ENCODE results near the gene TMX1.

The TMX1 gene

DNA sequence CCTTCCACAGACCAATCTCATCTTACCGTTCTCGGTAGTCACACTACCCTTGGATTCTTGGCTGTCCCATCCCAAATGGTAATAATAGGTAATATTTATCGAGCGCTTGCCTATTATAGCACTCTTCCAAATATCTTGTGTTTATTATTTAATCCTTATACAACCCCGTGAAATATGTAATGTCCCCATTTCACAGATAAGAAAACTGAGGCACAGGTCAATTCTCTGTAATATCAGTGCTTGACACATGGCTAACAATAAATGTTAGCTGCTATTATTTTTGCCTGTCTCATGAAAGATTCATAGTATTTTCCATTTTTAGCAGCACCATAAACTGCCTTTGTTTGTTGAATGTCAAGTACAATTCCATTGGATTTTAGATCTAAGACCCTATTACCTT lies 4.5 kb downstream of the TMX1 start:
- no peak for DNase-seq

DNA sequence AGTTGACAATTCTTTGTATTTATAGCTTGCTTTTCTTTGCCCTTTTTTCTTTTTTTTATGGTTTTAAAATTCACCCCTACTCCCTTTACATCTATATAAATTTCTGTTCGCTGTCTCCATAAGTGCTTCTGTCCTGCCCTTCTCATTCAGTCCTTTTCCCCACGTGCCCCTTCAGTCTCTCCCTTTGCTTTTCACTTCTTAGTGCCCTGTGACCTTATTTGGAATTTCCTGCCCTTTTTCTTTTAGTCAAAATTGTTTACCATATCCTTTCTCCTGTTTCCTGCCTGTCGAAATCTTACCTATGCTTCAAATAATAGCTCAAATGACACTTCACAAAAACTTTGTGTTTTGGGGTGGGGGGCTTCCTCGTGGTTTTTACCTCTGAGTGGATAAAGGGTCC lies 6.0 kb downstream of the TMX1 start:
- no peak for DNase-seq

DNA sequence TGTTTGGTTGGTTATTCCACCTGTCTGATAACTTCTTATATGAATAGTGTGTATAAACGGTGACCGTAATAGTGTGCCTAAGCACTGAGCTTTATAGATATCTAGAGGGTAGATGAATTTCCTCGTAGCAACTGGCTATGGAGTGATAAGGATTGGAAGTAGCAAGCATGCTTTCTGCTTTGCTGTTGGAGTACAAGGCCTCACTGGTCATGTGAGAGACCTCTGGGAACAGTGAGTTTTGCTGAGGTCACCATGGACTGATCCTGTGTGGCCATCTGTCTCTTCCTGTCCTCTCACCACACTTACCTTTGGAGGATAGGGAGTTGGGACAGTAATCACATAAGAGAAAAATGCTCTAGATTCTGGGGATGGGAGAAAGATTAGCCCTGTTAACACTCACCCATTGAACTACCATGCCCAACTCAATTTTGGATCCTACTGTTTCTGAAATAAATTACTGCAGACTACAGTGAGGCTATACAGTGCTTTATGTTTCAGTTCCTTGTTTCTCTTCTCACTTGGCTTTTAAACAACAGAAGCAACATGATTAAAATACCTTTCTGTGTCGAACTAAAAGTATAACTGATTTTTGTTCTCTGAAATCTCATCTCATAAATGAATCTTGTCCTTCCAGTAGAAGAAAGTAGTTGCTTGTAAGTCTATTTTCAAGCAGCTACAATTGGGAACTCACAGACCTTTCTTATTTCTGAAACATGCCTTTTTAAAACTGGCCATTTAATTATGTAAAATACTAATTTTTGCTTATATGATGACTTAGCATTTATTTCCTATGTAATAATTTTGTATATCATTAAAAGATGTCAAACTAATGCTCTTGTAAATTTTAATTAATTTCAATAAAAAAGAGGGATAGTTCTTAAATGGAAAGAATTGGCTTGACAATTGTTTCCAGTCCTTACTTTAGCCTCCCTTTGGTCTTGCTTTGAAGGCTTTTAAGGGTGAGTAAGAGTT lies 8.3 kb downstream of the TMX1 start:
- no peak for DNase-seq

DNA sequence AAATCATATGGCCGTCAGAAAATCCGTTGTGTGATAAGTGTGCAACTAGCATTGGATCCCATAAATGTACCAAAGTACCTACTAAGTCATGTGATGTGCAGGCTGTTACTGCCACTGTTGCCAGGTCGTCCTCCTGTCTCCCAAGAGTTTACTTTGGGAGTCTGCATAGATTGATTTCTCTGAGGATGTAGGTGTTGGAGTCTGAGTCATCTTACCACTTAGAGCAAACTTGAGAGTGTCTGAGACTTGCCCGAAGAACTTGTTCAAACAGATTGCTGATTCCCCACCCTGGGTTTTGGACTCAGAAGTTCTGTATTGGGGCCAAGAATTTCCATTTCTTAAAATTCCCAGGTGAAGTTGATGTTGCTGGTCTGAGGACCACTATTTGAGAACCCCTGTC lies 11.4 kb downstream of the TMX1 start:
- DNase-seq, result no peak

DNA sequence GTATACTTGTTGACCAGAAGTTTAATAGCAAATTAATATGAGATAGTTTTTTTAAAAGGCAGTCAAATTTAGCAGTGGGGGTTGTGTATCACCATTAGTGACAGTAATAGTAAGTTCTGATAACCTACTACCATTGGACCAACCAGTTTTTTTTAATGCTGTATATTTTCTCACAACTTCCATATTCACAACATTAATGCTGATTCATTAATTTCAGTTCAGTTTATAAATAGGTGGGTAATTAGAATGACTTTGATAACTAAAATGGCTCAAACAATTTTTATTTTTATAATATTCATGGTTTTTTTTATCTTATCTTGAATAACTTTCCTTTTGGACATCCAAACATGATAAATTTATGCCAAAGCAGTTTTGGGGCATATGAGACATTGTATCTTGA lies 13.8 kb downstream of the TMX1 start:
- no peak for DNase-seq

DNA sequence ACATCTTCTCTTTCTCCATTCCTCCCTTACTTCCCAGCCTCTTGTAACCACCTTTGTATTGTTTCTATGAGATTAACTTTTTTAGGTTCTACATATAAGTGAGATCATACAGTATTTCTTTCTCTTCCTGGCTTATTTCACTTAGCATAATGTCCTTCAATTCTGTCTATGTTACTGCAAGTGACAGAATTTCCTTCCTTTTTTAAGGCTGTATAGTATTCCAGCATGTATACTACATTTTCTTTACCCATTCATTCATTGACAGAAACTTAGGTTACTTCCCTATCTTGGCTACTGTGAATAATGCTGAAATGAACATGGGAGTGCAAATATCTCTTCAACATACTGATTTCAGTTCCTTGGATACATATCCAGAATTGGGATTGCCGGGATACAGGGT lies 18.2 kb downstream of the TMX1 start:
- no peak for DNase-seq

DNA sequence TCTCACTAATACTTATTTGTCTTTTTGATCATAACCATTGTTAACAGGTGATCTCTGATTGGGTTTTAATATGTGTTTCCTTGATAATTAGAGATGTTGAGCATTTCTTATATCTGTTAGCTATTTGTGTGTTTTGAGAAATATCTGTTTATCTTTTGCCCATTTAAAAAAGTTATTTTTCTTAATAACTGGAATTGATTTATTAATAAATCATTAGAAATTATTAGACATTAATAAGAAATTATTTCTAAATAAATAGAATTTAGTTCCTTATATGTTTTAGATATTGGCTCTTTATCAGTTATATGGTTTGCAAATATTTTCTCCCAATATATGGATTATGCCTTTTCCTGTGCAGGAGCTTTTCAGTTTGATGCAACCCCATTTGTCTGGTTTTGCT lies 18.7 kb downstream of the TMX1 start:
- DNase-seq, result no peak

DNA sequence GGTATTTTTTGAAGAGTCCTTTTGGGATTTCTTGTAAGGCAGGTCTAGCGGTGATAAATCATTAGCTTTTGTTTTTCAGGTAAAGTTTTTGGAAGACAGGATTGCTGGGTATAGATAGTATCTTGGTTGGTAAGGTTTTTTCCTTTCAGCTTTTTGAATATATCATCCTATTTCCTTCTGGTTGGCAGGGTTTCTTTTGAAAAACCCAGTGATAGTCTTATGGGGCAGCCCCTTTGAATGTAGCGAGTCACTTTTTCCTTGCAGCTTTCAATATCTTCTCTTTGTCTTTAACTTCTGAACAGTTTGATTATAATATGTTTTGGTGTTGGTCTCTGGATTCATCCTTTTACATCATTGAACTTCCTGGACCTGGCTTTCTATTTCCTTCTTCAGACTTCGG lies 20.2 kb downstream of the TMX1 start:
- DNase-seq, result no peak

DNA sequence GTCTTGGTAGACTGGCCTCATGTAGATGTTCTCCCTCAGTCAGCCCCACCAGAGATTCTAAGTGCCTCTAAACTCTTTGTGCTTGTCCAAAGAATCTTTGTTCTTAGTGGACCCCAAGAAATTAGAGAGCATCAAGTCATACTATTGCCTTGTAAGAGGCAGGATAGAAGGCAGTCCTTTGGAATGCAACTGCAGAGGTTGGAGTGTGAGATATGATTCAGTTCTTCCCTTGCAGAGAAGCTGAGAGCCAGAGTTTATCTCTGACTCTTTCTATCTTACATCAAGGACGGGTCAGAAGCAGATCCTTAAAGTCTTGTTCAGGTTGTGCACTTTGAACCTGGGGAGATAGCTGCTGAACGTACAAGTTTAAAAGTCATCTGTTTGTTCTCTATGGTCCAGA lies 21.1 kb downstream of the TMX1 start:
- no peak for DNase-seq

DNA sequence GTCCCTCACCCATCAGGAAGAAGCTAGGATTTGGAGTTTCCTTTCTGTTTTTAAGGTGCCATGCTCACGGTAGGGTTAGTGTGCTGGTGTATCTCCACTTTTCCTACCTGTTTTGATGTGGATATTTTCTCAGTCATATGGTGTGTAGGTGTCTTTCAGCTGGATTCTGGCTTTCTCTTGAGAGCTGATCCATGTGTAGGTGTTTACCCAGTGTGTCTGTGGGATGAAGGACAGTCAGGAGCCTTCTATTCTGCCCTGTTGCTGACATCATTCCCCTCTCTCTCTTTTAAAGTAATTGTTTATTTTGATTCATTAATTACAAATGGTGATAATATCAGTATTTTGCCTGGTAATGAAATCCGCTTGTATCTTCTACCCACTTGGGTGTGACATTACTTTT lies 22.8 kb downstream of the TMX1 start:
- no peak for DNase-seq

DNA sequence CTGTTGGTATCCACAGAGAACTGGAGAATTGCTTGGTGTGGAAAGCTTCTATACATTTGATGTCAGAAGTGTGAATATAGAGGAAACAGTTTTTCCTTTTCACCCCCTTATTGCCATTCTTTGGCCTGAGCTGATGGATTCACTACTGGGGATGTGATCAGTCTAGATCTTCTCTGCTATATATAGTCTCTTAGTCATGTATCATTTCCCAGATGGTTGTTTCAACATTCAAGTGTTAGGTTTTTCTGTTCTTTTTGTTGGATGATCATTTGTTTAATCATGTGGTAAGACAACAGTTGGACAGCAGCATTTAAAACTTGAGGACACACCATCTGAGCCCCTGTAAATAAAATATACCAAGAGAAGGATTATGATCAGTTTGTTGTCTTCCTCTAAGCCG lies 29.6 kb downstream of the TMX1 start:
- DNase-seq, result no peak

DNA sequence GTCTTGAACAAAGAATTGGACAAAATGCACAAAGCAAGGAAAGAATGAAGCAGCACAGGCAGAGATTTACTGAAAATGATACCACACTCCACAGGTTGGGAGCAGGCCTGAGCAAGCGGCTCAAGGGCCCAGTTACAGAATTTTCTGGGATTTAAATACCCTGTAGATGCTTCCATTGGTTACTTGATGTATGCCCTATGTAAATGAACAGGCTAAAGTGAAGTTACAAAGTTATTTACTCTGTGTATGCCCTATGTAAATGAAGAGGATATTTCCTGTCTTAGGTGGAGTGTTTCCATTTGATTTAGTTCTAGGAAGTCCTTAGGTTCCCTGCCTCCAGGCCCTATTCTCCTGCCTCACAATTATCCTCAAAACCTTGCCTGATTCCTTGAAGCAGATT lies 36.6 kb downstream of the TMX1 start:
- DNase-seq, result no peak

DNA sequence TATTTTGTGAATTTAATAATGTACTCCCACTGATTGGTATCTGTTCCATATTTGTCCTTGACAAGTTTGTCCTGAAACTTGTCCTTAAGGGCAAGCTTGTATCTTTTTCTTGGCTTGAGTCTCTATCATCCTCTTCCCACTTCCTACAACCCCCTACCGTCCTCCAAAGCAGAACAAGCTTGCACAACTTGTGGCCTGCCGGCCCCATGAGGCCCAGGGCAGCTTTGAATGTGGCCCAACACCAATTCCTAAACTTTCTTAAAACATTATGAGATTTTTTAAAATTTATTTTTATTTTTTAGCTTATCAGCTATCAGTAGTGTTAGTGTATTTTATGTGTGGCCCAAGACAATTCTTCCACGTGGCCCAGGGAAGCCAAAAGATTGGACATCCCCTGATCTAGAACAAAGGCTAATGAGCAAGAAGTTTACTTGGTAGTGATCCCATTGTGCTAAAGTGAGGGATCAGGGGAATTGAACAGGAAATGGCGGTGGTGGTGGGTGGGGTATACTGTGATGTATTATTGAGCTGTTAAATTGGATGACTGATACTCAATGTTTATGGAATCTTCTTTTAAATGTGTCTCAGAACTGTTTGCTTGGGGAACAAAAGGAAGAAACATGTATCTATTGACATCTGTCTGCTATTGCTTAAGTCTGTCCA lies 37.8 kb downstream of the TMX1 start:
- DNase-seq, result no peak

DNA sequence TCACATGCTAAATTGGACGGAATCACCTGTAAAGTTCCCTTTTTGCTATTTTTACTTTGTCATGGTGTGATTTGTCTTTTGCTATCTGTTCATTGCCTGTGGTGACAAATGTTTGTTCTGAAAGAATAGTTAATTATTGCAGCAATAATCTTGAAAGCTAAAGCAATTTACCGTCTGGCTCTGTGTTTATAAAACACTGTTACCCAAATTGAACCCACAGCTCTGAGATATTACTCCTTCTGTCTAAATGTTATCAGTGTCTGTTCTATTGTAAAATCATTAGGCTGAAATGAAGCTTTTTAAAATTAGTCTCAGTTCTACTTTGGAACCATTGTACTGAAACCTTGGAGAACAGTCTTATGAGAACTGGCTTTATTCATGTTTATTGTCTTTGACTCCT lies 42.5 kb downstream of the TMX1 start:
- no peak for DNase-seq

DNA sequence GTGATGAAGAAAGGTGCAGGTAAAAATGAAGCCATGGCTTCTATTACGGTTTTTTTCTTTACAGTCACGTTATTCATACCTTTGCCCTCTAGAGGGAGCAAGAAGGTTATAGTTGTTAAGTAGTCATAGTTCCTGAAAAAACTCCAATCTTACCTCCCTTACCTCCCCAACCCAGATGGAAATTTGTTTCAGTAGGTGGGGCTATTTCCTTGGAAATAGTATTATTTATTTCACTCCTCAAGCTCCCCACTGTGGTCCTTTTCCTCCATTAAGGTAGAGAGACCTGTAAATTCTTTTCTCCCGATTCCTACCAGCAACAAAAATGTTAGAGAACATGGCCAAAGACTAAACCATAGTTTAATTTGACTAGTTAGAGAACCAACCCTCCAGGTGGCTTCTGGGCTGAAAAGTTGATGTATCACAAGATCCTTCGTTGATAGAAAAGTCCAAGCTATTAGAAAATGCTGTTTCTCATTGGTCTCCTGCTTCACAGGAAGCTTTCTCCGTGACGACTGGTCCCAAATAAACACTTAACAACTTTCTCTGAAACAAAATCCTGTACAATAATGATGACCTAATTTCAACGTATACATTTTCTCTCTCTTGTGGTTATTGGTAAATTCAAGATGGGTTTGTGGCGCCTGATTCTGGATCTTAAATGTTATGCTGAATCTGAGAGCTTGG lies 43.5 kb downstream of the TMX1 start:
- DNase-seq, result no peak

DNA sequence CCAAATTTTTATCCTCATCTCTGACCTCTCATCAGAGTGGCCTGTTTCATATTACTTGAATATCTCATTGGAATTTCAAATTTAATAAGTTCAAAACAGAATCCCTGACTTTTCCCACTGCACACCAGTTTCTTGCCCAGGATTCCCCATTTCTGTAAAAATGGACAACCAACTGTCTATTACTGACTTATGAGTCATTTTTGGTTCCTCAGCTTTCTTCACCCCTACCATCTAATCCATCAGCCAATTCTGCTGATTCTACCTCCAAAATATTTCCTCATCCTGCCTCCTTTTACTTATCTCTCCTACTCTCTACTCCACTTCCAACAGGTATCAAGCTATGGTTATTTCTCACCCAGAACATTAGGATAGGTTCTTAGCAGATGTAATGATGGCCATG lies 44.2 kb downstream of the TMX1 start:
- DNase-seq, result no peak

DNA sequence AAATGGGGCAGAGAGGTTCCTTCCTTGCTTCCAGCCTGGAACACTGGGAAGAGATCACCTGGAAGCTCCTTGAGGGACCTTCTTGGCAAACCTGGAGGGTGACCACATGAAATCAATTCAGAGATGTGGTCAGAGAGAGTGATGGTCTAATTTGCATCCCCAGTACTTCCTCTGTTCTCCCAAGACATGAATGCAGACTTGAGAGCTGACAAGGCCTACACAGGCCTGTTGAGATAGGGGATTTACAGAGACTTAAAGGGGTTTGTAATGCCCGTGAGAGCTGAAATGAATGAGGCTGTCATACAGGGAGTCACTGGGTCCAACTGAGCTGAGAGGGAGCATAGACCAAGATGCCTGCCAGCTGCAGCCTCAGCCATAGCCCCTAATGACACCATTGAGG lies 45.1 kb downstream of the TMX1 start:
- no peak for DNase-seq

DNA sequence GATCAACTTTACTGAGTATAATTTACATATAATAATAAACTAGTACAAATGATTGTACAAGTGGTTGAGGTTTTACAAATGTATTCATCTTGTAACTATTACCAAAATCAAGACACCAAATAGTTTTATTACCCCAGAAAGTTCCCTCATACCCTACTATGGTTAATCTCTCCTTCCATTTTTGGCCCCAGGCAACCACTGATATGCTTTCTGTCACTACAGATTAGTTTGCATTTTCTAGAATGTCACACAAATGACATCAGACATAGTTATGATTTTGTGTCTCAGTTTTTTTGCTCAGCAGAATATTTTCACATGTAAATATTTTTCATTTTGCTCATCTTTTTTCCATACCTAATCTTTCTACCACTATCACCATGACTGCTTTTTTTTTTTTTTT lies 49.1 kb downstream of the TMX1 start:
- DNase-seq, result no peak

DNA sequence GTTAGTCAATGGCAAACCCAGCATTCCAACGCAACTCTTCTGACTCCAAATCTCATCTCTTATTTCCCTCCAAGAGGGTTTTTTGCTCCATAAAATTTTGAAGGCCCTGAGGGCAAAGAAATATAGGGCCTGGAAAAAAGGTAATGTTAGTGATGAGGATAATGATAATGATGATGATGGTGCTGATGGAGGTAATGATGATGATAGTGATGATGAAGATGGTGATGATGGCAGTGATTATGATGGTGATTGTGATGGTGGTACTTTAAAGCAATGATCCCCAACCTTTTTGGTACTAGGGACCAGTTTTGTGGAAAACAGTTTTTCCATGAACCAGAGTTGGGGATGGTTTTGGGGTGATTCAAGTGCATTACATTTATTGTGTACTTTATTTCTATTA lies 50.1 kb downstream of the TMX1 start:
- DNase-seq, result no peak

DNA sequence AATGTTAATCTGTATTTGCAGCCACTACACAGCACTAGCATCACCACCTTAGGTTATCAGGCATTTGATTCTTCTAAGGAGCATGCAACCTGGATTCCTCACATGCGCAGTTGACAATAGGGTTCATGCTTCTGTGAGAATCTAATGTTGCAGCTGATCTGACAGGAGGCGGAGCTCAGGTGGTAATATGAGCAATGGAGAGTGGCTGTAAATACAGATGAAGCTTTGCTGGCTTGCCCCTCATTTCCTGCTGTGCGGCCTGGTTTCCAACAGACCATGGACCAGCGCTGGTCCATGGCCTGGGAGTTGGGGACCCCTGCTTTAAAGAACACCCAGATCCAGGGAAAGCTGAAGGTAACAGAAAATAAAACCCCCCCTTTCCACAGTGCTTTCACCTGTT lies 51.0 kb downstream of the TMX1 start:
- no peak for DNase-seq

DNA sequence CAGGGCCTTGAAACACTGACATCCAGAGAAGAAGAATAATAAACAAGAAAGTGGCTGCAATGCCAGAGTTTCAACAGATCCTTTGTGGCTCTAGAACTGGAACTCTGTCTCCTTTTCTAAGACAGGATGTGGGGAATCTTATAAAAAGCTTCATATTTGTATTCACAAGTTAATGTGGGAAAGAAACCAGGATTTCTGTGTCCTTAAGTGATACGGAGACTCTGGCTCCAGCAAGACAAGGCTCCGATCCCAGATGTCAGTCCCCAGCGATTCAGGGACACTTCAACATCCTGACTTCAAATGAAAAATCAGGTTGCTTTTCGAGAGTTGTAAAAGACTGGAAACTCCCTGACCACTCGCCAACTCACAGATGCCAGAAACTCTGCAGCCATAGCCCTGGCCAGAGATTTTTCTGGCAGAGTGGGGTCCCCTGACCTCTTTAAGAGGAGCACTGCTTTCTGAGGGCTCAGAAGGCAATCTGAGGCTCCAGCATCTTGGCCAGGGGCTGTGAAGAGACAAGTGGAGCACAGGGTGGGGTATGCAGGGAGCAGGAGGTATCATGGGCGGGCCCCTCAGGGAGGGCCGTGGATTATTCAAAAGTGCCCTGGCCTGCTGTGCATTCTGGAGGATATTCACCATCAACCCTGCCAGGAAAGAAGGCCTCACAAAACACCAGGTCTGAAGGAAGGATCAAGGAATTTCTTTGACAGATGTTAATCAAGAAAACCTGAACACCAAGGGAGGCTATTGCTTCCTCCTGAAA lies 53.3 kb downstream of the TMX1 start:
- DNase-seq, result peak; percentile 47

DNA sequence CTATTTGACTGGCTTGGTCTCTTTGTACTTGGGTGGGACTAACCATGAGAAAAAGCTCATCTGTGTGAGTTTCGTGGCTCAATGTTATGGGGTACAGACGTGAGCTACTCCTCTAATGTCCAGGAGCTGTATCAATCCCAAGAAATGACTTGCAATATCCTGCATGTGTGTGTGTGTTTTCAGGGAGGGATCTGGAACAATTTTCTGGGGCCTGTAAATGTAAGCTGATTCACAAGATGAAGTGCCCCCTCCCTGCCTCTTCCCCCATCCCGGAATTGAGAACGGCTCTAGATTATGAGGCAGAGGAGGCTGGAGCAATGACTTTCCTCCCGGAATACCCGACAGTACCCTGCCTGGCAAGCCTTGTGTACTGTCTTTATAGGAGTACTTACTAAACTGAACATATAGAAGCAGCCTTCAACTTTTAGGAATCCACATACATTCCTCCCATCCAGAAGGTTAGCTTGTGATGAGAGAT lies 53.9 kb downstream of the TMX1 start:
- DNase-seq, result no peak

DNA sequence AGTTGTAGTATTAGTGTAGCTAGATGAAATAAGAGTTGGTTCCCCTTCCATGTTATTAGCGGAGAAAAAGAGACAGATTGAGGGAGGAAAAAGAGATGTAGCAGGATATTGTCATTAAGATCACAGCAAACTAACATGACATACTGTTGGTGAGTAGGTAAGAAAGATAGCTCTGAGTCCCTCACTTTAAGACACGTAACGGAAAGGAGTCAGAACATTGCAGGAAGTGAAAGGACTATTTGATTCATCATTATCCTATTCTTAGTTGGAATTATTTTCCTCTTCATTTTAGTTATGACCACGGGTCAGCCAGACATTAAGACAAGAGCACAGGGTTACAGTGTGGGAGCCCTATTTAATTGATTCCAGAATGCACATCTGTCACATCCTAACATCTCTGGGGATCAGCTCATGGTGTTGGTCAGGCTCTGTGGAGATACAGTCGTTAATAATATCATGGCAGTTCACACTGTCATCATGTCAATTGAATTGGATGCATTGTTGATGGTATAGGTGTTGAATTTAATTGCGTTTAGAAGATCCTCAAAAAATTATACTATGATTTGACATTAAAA lies 55.0 kb downstream of the TMX1 start:
- DNase-seq, result no peak
